T-helper 1 cell treated with Interleukin-12 subunit alpha and Interleukin-12 subunit beta and Interleukin-4 antibody, amounts not matched to agents 30 μg/mL and 1 μg/mL, for 36 hours (primary cell): ENCODE data around the gene PDE10A.
"Not testable (repeated sequence)": the region's sequence is repeated elsewhere in the genome, so short reads cannot be mapped to it uniquely, and the experiment has no call there.

Experiments
- H3K27ac Mint-ChIP-seq: one replicate; pipeline ENCODE4 v1.8.0; 2021; ENCODE audit warnings: mild to moderate bottlenecking, mixed read lengths
- H3K27me3 Mint-ChIP-seq: one replicate; pipeline ENCODE4 v1.8.0; 2021; ENCODE audit warnings: low read depth, mixed read lengths
- H3K36me3 Mint-ChIP-seq: one replicate; pipeline ENCODE4 v1.8.0; 2021; ENCODE audit warnings: low read depth, mixed read lengths
- H3K4me1 Mint-ChIP-seq: one replicate; pipeline ENCODE4 v1.8.0; 2021; ENCODE audit warnings: low read depth, mixed read lengths
- H3K4me3 Mint-ChIP-seq: one replicate; pipeline ENCODE4 v1.8.0; 2021; ENCODE audit warnings: mild to moderate bottlenecking, moderate library complexity, mixed read lengths
- H3K9me3 Mint-ChIP-seq: one replicate; pipeline ENCODE4 v1.8.0; 2021; ENCODE audit warnings: mixed read lengths

The PDE10A gene

DNA sequence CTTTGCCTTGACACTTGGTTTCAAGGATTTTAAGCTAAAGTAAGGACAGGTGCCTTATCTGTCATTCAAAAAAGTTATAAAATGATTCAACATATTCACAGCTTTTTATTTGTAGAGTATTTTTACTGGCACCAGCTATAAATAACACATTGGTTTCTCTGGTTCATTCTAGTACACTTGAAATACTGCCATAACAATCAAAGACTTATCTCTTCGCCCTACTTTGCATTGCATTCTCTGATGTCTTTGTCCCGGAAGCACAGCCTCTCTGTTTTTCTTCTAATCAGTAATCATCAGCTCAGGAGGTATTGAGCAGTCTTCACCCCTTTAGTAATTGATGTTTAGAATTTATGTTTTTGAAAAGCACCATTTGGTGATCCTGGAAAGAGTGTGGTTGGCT lies 156.4 kb downstream of the PDE10A start:
- Mint-ChIP-seq H3K4me1 (peaks cover 4% of the 10 kb centered on the region), H3K36me3 (no peaks in the 10 kb centered on the region), H3K4me3 (no peak overlapping the region), H3K27me3 (no peaks in the 10 kb centered on the region), H3K27ac (no peak overlapping the region), H3K9me3 (peaks cover 5% of the 10 kb centered on the region)

- H3K4me1 Mint-ChIP-seq, H3K4me3 Mint-ChIP-seq, H3K27ac Mint-ChIP-seq, H3K36me3 Mint-ChIP-seq, H3K27me3 Mint-ChIP-seq, H3K9me3 Mint-ChIP-seq: not testable (repeated sequence)
Observed at GRCh38 chr6:165500214-165500907, 162.7 kb downstream of the PDE10A start.

- Mint-ChIP-seq H3K4me3 (no peak overlapping the region), H3K27me3 (no peaks in the 10 kb centered on the region), H3K27ac (no peak overlapping the region), H3K9me3 (no peaks in the 10 kb centered on the region), H3K4me1 (no peaks in the 10 kb centered on the region), H3K36me3 (no peaks in the 10 kb centered on the region)
Observed at GRCh38 chr6:165497472-165497871, 165.6 kb downstream of the PDE10A start.

DNA sequence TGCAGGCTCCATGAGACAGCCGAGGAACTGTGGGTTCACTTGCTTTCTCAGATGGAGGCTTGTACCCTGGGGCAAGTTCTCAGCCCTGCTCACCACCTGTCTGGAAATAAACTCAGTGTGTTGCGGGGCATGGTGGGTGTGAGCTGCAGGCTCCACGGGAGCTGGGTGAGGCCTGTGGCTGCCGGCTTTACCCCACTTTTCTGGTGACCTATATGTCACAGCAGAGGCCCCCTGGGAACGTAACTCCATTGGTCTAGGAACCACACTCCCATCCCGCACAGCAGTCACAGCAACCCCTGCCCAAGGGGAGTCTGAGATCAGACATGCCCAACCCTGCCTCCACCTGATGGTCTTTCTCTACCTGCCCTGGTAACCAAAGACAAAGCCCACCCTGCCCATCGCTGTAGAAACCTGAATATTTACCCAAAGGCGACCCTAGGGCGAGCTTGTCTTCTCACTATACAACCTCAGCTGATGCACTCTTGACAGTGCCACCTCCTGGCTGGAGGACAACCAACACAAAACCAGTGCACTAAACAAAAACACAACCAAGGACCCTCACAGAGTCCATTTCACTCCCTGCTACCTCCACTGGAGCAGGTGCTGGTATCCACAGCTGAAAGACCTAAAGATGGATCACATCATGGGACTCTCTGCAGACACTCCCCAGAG lies 174.3 kb downstream of the PDE10A start:
- Mint-ChIP-seq H3K27me3 (no peaks in the 10 kb centered on the region), H3K36me3 (no peaks in the 10 kb centered on the region), H3K4me1 (no peaks in the 10 kb centered on the region), H3K4me3 (no peak overlapping the region), H3K9me3 (no peaks in the 10 kb centered on the region), H3K27ac (no peak overlapping the region)

GRCh38 chr6:165487950-165488349 lies 175.1 kb downstream of the PDE10A start:
- Mint-ChIP-seq H3K4me3 (no peak overlapping the region), H3K27me3 (no peaks in the 10 kb centered on the region), H3K9me3 (no peaks in the 10 kb centered on the region), H3K4me1 (no peaks in the 10 kb centered on the region), H3K36me3 (no peaks in the 10 kb centered on the region), H3K27ac (no peak overlapping the region)

GRCh38 chr6:165487347-165487746 lies 175.7 kb downstream of the PDE10A start:
- Mint-ChIP-seq H3K4me3 (no peak overlapping the region), H3K36me3 (no peaks in the 10 kb centered on the region), H3K27me3 (no peaks in the 10 kb centered on the region), H3K27ac (no peak overlapping the region), H3K9me3 (no peaks in the 10 kb centered on the region), H3K4me1 (no peaks in the 10 kb centered on the region)

GRCh38 chr6:165486183-165487137 lies 176.6 kb downstream of the PDE10A start:
- no peaks in the 10 kb centered on the region for H3K4me1 Mint-ChIP-seq
- H3K4me3 Mint-ChIP-seq, result no peak overlapping the region
- H3K27ac Mint-ChIP-seq, result no peak overlapping the region
- H3K9me3 Mint-ChIP-seq, result no peaks in the 10 kb centered on the region
- no peaks in the 10 kb centered on the region for H3K27me3 Mint-ChIP-seq
- H3K36me3 Mint-ChIP-seq, result no peaks in the 10 kb centered on the region

- no peaks in the 10 kb centered on the region for H3K4me1 Mint-ChIP-seq
- H3K27me3 Mint-ChIP-seq, result no peaks in the 10 kb centered on the region
- no peak overlapping the region for H3K27ac Mint-ChIP-seq
- H3K4me3 Mint-ChIP-seq, result no peak overlapping the region
- no peaks in the 10 kb centered on the region for H3K36me3 Mint-ChIP-seq
- H3K9me3 Mint-ChIP-seq, result no peaks in the 10 kb centered on the region
Observed at GRCh38 chr6:165484178-165484889, 178.7 kb downstream of the PDE10A start.

DNA sequence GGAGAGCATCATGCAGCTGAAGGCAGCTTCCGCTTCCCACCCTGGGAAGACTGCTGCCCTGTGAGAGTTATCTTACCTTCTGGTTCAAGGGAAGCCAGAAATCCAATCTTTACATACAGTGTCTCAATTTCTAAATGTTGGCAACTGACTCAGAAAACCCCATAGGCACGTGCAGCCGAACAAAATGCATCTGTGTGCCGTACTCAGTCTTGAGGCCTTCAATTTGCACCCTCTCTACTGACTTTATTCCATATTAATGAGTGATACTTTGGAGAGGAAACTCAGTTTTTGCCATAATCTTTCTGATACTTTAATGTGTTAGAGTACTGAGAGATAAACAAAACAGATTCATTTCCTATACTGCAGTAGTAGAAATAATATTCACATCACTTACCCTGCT lies 181.1 kb downstream of the PDE10A start:
- H3K4me3 Mint-ChIP-seq, result no peak overlapping the region

DNA sequence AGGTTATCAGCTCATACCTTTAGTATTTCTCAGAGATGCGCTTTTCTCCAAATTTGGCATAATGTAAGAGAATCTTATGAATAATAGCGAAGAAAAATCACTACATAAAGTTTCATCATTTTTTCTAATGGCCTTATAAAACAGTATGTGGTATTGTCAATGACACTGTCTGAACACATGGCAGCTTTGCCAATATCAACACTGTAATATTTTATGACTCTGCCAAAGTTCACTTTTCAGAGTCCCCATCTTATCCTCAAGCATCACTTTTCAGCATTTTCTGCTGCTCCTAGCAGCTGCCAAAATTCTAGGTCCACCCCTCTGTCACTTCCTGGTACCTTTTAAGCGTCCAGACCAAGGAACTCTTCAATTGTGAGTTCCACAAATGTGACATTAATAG lies 182.1 kb downstream of the PDE10A start:
- Mint-ChIP-seq H3K27ac (no peak overlapping the region), H3K9me3 (no peaks in the 10 kb centered on the region), H3K36me3 (no peaks in the 10 kb centered on the region), H3K4me3 (no peak overlapping the region), H3K27me3 (no peaks in the 10 kb centered on the region), H3K4me1 (no peaks in the 10 kb centered on the region)

More for the DNA sequence above, 181.1 kb downstream of the PDE10A start:
- Mint-ChIP-seq H3K27me3 (no peaks in the 10 kb centered on the region), H3K4me1 (no peaks in the 10 kb centered on the region), H3K9me3 (no peaks in the 10 kb centered on the region), H3K27ac (no peak overlapping the region), H3K36me3 (no peaks in the 10 kb centered on the region)

GRCh38 chr6:165478581-165478980 lies 184.5 kb downstream of the PDE10A start:
- Mint-ChIP-seq H3K4me3 (no peak overlapping the region), H3K27me3 (no peaks in the 10 kb centered on the region), H3K27ac (no peak overlapping the region), H3K9me3 (no peaks in the 10 kb centered on the region), H3K36me3 (no peaks in the 10 kb centered on the region), H3K4me1 (no peaks in the 10 kb centered on the region)

DNA sequence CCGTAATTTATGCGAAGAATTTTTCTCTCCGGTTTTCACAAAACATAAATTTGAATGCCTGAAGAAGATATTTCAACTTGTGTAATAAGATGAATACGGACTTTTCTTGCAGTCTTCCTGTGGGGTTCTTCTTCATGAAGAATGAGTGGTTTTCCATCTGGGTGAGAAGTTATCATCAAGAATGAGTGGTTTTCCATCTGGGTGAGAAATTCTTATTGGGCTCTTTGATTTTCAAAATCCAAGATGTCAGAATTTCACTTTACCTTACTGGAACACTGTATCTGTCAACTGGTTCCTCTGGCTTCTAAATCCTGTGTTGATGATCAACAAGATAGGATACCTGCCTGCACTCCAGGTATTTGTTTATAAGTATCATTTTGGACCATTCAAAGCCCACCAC lies 193.6 kb downstream of the PDE10A start:
- Mint-ChIP-seq H3K4me3 (no peak overlapping the region), H3K4me1 (no peaks in the 10 kb centered on the region), H3K27ac (no peak overlapping the region), H3K36me3 (no peaks in the 10 kb centered on the region), H3K27me3 (no peaks in the 10 kb centered on the region), H3K9me3 (peaks cover 6% of the 10 kb centered on the region)

DNA sequence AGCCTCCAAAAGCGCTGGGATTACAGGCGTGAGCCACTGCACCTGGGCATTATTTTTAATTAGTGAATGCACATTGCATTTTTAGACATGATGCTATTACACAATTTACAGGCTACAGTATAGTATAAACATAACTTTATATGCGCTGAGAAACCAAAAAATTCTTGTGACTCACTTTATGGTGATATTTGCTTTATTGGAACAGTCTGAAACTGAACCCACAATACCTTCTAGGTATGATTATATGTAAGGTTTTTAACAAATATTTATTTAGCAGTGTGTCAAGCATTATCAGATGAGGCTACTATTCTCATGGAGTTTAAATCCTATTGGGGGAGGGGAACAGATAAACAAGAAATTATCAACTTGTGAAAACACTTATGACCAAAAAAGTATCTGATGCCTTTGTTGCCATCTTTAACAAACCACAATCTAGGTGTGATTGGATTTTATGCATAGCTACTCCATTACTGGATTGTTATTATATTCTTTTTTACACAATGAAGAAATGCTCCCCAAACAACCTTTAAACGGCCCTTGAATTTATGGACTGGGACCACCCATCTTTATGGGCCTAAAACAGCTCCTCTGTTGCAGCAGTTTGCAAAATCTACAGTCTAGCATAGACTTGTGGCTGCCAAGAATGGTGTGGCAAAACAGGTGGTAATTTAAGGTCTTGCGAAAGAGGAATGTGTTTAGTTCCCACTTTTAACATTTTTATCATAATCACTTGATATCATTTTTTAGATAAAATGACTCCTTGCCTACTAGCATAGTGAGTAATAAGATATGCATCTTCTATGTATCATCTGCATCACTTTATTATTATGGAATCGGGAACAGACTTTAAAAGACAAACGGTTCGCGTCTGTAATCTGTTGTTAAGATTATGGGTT lies 194.5 kb downstream of the PDE10A start:
- Mint-ChIP-seq H3K27me3 (no peaks in the 10 kb centered on the region), H3K36me3 (no peaks in the 10 kb centered on the region), H3K4me3 (no peak overlapping the region), H3K4me1 (no peaks in the 10 kb centered on the region), H3K9me3 (peaks cover 13% of the 10 kb centered on the region), H3K27ac (no peak overlapping the region)
